OCI-LY3 (cell line): ENCODE data around the gene GTF3C4.
"Not testable (repeated sequence)": the region's sequence is repeated elsewhere in the genome, so short reads cannot be mapped to it uniquely, and the experiment has no call there.

Experiments
- H2AFZ ChIP-seq: fragments of 200-600, 300-600 bp; shearing (Covaris generic); 2 replicates; pipeline ENCODE4 v1.6.0; 2014; ENCODE audit warnings: antibody characterized with exemption, low read depth, low read length
- H3K27ac ChIP-seq: fragments of 200-600, 300-600 bp; sonication (generic); 2 replicates; pipeline ENCODE4 v1.5.1; 2014; ENCODE audit warnings: mild to moderate bottlenecking, low read length, moderate library complexity, mixed read lengths
- H3K27me3 ChIP-seq: fragments of 200-600, 300-600 bp; sonication (generic); 2 replicates; pipeline ENCODE4 v1.6.1; 2014; ENCODE audit warnings: low read depth, low read length, mixed read lengths
- H3K36me3 ChIP-seq: fragments of 200-600, 300-600 bp; sonication (generic); replicated peaks from 2 replicates; pipeline ENCODE3; 2014; ENCODE audit warnings: low read depth, low read length, mixed read lengths
- H3K4me1 ChIP-seq: fragments of 300-600, 200-600 bp; sonication (generic); 2 replicates; pipeline ENCODE4 v1.6.1; 2014; ENCODE audit warnings: low read length, mixed read lengths
- H3K4me2 ChIP-seq: fragments of 200-600, 300-600 bp; sonication (generic); 2 replicates; pipeline ENCODE4 v1.6.1; 2014; ENCODE audit warnings: low read length, mixed read lengths
- H3K4me3 ChIP-seq: fragments of 300-600, 200-600 bp; sonication (generic); 2 replicates; pipeline ENCODE4 v1.5.1; 2014; ENCODE audit warnings: antibody characterized with exemption, mild to moderate bottlenecking, low read length, moderate library complexity
- H3K79me2 ChIP-seq: fragments of 300-600, 200-600 bp; shearing (Covaris generic); 2 replicates; pipeline ENCODE4 v1.6.1; 2014; ENCODE audit warnings: mild to moderate bottlenecking, low read length, mixed read lengths
- H3K9ac ChIP-seq: fragments of 300-600, 200-600 bp; shearing (Covaris generic); 2 replicates; pipeline ENCODE4 v1.6.0; 2014; ENCODE audit warnings: mild to moderate bottlenecking, low read length, moderate library complexity
- H3K9me3 ChIP-seq: fragments of 200-600, 300-600 bp; shearing (Covaris generic); 2 replicates; pipeline ENCODE4 v1.6.1; 2014; ENCODE audit warnings: low read length, mixed read lengths; ENCODE audit not compliant: insufficient read depth
- H4K20me1 ChIP-seq: fragments of 200-600, 300-600 bp; sonication (generic); 2 replicates; pipeline ENCODE4 v1.6.1; 2016; ENCODE audit warnings: low read length, mixed read lengths; ENCODE audit not compliant: insufficient read depth
- EZH2phosphoT487 ChIP-seq: fragments of 200-600 bp; shearing (Covaris generic); IDR thresholded peaks from 2 replicates; pipeline ENCODE4 v1.6.1; 2018; ENCODE audit warnings: antibody characterized with exemption, mixed run types, low read depth
- TF ChIP-seq, protein P1 (sequence below): fragments of 200-600, 300-600 bp; sonication (generic); IDR thresholded peaks from 2 replicates; pipeline ENCODE4 v1.5.1; 2014; ENCODE audit warnings: antibody characterized with exemption, low read length, low read depth

GTF3C4 gene

GRCh38 chr9:132712753-132713152, 42.5 kb downstream of the GTF3C4 start:
- Histone ChIP-seq H3K27ac (no peak overlapping the region), H3K4me1 (no peaks in the 10 kb centered on the region), H2AFZ (no peak overlapping the region), H3K9ac (no peak overlapping the region), H3K36me3 (no peaks in the 10 kb centered on the region), H3K79me2 (no peaks in the 10 kb centered on the region), H3K9me3 (no peaks in the 10 kb centered on the region), H3K4me2 (no peak overlapping the region), H4K20me1 (no peaks in the 10 kb centered on the region), H3K4me3 (no peak overlapping the region), H3K27me3 (no peaks in the 10 kb centered on the region)
- TF ChIP-seq, protein P1, sequence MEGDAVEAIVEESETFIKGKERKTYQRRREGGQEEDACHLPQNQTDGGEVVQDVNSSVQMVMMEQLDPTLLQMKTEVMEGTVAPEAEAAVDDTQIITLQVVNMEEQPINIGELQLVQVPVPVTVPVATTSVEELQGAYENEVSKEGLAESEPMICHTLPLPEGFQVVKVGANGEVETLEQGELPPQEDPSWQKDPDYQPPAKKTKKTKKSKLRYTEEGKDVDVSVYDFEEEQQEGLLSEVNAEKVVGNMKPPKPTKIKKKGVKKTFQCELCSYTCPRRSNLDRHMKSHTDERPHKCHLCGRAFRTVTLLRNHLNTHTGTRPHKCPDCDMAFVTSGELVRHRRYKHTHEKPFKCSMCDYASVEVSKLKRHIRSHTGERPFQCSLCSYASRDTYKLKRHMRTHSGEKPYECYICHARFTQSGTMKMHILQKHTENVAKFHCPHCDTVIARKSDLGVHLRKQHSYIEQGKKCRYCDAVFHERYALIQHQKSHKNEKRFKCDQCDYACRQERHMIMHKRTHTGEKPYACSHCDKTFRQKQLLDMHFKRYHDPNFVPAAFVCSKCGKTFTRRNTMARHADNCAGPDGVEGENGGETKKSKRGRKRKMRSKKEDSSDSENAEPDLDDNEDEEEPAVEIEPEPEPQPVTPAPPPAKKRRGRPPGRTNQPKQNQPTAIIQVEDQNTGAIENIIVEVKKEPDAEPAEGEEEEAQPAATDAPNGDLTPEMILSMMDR: no peak
- TF ChIP-seq EZH2phosphoT487: no peak

- Histone ChIP-seq H3K27me3 (no peaks in the 10 kb centered on the region), H3K9me3 (no peaks in the 10 kb centered on the region), H3K9ac (no peak overlapping the region), H3K4me2 (no peak overlapping the region), H3K4me3 (no peak overlapping the region), H3K79me2 (no peaks in the 10 kb centered on the region), H2AFZ (no peak overlapping the region), H3K27ac (no peak overlapping the region), H4K20me1 (no peaks in the 10 kb centered on the region), H3K4me1 (no peaks in the 10 kb centered on the region), H3K36me3 (no peaks in the 10 kb centered on the region)
- no peak for TF ChIP-seq EZH2phosphoT487
- TF ChIP-seq, protein P1: no peak
Observed at GRCh38 chr9:132716007-132716406, 45.7 kb downstream of the GTF3C4 start.

DNA sequence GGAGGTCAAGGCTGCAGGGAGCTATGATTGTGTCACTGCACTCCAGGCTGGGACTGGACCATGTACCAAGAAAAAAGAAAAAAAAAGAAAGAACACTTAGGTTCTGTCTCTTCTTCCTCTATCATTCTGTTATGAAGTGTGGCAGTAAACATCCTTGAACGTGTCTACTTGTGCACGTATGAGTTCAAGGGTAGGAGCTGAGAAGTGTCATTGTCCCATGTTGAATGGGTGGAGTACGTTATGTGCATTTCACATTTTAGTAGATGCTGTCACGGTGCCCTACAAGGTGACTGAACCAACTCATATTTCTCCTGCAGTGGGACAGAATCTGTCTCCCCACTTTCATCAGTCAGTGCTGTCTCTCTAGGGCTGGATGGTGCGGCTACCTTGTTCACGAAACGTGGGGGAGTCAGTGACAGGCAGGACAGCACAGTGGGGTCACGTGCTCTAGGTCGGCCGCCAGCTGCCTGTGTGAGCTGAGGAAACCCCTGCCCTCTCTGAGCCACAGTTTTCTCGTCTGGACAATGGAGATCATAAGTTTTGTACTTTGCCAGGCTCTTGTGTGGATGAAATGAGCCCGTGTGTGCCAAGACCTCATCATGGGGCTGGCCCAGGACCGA, 47.2 kb downstream of the GTF3C4 start:
- Histone ChIP-seq H3K4me3 (no peak overlapping the region), H3K9ac (no peak overlapping the region), H3K79me2 (no peaks in the 10 kb centered on the region), H3K27ac (no peak overlapping the region), H3K4me2 (no peak overlapping the region), H4K20me1 (no peaks in the 10 kb centered on the region), H3K36me3 (no peaks in the 10 kb centered on the region), H2AFZ (no peak overlapping the region), H3K4me1 (no peaks in the 10 kb centered on the region), H3K9me3 (no peaks in the 10 kb centered on the region), H3K27me3 (no peaks in the 10 kb centered on the region)
- TF ChIP-seq, protein P1: no peak
- TF ChIP-seq EZH2phosphoT487: no peak

DNA sequence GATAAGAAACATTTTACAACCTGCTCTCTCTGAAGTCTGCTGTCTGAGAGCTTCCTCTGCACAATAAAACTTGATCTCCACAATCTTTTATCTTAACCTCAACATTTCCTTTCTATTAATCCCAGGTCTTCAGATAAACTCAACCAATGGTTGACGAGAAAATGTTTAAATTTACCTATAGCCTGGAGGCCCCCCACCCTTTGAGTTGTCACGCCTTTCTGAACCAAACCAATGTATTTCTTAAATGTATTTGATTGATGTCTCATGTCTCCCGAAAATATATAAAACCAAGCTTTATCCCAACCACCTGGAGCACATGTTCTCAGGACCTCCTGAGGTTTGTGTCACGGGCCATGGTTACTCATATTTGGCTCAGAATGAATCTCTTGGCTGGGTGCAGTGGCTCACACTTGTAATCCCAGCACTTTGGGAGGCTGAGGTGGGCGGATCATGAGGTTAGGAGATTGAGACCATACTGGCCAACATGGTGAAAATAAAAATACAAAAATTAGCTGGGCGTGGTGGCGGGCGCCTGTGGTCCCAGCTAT, 48.2 kb downstream of the GTF3C4 start:
- not testable (repeated sequence) for H3K9ac ChIP-seq, H3K36me3 ChIP-seq, H2AFZ ChIP-seq, H3K9me3 ChIP-seq, H3K79me2 ChIP-seq, H3K27ac ChIP-seq, H3K4me1 ChIP-seq, H3K27me3 ChIP-seq, H3K4me3 ChIP-seq, H3K4me2 ChIP-seq, H4K20me1 ChIP-seq
